ENCODE measurements around the gene NEK1.

Gene NEK1

DNA sequence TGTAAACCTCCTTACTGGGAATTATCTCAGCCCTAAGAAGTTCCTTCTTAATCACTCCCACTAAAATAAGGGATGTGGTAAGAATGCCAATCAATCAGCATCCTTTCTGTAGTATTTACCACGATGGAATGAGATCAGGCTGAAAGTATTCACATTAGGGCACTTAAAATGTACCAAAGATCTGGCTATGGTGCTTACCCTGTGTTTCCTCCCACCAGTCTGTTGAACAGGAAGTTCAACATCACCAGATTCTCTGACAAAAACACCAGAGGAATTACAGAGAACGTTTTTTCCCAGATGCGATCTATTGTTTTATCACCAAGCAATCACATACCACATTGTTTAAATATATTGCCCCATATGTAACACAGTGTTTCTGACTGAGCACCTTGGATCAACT, 5.9 kb upstream of the NEK1 start:
- no peak for TF ChIP-seq CTCF (IDR thresholded peaks at IDR 0.05)

DNA sequence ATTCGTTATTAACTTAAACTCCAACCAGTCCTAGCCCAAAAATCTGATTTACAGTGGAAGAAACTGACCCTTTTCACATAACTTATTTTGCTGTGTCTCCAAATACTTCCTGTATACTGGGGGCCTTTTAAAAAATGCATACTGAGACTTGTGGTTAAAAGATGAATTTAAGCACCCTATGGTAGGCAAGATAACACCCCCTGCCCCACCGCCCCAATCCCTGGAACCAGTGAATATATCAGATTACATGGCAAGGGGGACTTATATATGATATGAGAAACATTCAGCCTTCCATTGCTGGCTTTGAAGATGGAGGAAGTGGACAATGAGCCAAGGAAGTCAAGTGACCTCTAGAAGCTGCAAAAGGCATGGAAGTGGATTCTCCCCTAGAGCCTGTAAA, 4.9 kb upstream of the NEK1 start:
- TF ChIP-seq CTCF (IDR thresholded peaks at IDR 0.05) = no peak

- TF ChIP-seq CTCF (IDR thresholded peaks at IDR 0.05) = no peak
Observed at GRCh38 chr4:169616846-169617245, 4.5 kb upstream of the NEK1 start.

DNA sequence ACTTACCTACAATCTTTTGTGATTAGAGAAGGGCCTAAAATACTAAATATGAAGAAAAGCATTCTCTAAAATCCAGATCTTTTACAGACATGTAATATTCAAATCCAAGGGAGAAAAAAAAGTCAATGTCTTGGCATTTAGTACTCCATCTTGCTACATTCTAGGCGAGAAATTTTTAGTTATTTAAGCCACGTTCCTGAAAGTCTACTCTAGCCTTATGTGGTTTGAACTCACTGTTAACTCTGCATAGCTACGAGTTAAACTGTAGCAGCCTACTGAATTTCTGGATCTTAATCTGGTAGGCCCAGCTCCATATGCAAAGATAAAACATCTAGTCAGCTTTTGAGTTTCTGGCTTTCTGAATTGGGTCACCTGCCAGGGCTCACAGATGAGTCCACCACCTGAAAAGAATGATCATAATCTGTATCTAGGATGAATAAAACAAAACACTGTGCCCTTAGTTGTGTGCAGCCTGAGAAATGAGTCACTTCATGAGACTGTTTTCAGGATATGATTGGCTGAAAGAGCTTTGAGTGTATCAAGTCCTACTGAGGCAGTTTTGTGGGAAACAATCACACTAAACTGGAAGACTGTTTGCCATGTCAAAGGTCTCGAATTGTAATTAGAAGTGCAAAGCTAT, 3.2 kb upstream of the NEK1 start:
- no peak for TF ChIP-seq CTCF (IDR thresholded peaks at IDR 0.05)

- TF ChIP-seq CTCF (IDR thresholded peaks at IDR 0.05) = peak; percentile 71
Observed at GRCh38 chr4:169612871-169613859, 782 bp upstream of the NEK1 start.

DNA sequence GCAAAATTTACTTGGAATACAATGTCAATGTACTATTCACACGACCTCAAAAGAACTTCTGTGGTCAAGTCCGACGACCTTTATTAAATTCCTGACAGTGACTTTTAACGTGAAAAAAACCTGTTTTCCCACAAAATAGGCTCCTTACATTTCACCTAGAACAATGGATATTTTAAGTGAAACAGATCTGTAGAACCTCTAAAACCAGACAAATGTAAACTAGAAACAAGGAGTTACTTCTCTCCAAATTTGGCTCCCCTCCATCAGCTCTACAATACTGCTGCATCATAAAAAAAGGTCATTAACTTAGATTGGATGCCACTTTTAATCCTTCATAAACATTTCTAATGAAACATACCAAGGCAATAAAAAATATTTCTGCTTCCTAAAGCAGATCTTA, 1.2 kb downstream of the NEK1 start:
- no peak for TF ChIP-seq CTCF (IDR thresholded peaks at IDR 0.05)

- no peak for TF ChIP-seq CTCF (IDR thresholded peaks at IDR 0.05)
Observed at GRCh38 chr4:169604903-169605331, 7.5 kb downstream of the NEK1 start.

Measured in LNCAP (cell line).